ENCODE measurements around the gene LGR6.

- no peak for TF ChIP-seq SUZ12 (IDR thresholded peaks at IDR 0.05; ENCODE audit: extremely low read depth, insufficient read depth, insufficient read length)
- no peak for TF ChIP-seq YY1 (IDR thresholded peaks at IDR 0.05; ENCODE audit: insufficient read depth, insufficient read length)
These were observed 155.8 kb downstream of the LGR6 start for GRCh38 chr1:202349206-202349928.

All from NT2/D1 (cell line).